Esophagus squamous epithelium (tissue), 5 donors: ENCODE data around the gene DPY30. TPM values are rescaled to one million over a fixed set of nuclear protein-coding genes. Genes with fewer than 3 reads are reported as not detected.

Experiments used
- DNase-seq: peaks from one replicate; lab custom pipeline; 2025; lab: John Stamatoyannopoulos, UW
- H3K27ac ChIP-seq, 4 donors: fragments of 200-600 bp; sonication (generic); one replicate each; pipeline ENCODE4 v1.5.1; 2016 to 2019; ENCODE audit warnings: mild to moderate bottlenecking in 1 of 4
- H3K27me3 ChIP-seq, 4 donors: fragments of 200-600 bp; sonication (generic); 1 replicate in 3 of 4; 2 replicates in 1 of 4; pipeline versions ENCODE4 v1.5.1 to v1.6.0; 2017 to 2021; ENCODE audit warnings: antibody characterized with exemption in 1 of 4
- H3K36me3 ChIP-seq, 3 donors: fragments of 200-600 bp; sonication (generic); one replicate each; pipeline ENCODE4 v1.5.1; 2016 to 2019
- H3K4me1 ChIP-seq, 3 donors: fragments of 200-600 bp; sonication (generic); one replicate each; pipeline ENCODE4 v1.5.1; 2017 to 2019
- H3K4me3 ChIP-seq, 4 donors: fragments of 200-600 bp; sonication (generic); 1 replicate in 3 of 4; 2 replicates in 1 of 4; pipeline ENCODE4 v1.5.1; 2016 to 2019; ENCODE audit warnings: mild to moderate bottlenecking in 2 of 4, moderate library complexity in 1 of 4
- H3K9me3 ChIP-seq, 3 donors: fragments of 200-600 bp; sonication (generic); one replicate each; pipeline ENCODE4 v1.5.1; 2016 to 2019
- CTCF ChIP-seq, 6 experiments: fragments of 450-650 bp in 4 of 6; fragments of 200-600 bp in 2 of 6; sonication (generic) in 2 of 6; IDR thresholded peaks; one replicate each; pipeline ENCODE4 v1.5.1; 2016 to 2019; ENCODE audit warnings: antibody characterized with exemption in 6 of 6, mild to moderate bottlenecking in 4 of 6, moderate library complexity in 4 of 6
- POLR2A ChIP-seq, 4 donors: fragments of 450-650 bp; IDR thresholded peaks; one replicate each; pipeline ENCODE4 v1.6.1; 2017; ENCODE audit warnings: antibody characterized with exemption in 4 of 4, mild to moderate bottlenecking in 4 of 4, moderate library complexity in 3 of 4
- WGBS, 2 donors: methylation state at CpG; one replicate each; pipeline ENCODE4 v1.1.5; 2018; 5-methylcytosine and 5-hydroxymethylcytosine counted together
- intact Hi-C: fragments of 100-400 bp; cut with DNase I; formaldehyde crosslinking; loops from one replicate; pipeline ENCODE4 v1.15.0; 2022
- total RNA-seq, 4 donors: library from RNA; depleted of rRNA; stranded (reverse); fragments of >200 nt; gene quantifications; one replicate each; pipeline ENCODE4 v1.1.0, GENCODE V29; 2016
- donor health status: DM: yes; HTN: yes; CAD: no.

The DPY30 gene
- total RNA-seq, 4 donors from 2014 or later: 53.0 to 58.2 (median 54.6) TPM

- no peak for DNase-seq
- H3K27ac ChIP-seq: no peak overlapping the region
- H3K36me3 ChIP-seq: no peaks in the 10 kb centered on the region
- no peak for TF ChIP-seq CTCF (IDR thresholded peaks at IDR 0.05)
- no peak for TF ChIP-seq POLR2A (IDR thresholded peaks at IDR 0.05)
- no peak overlapping the region for H3K4me3 ChIP-seq
- 75 to 90% methylated on average over 4 of the region's 4 CpGs for WGBS, 2 donors
- H3K27me3 ChIP-seq: no peaks in the 10 kb centered on the region
- H3K9me3 ChIP-seq: no peaks in the 10 kb centered on the region
- H3K4me1 ChIP-seq: peaks cover 0 to 49% (median 4%) of the 10 kb centered on the region in 3 donors
- intact Hi-C loops: no loop called here
Measured at GRCh38 chr2:31999438-31999837, 40.2 kb downstream of the DPY30 start.

- intact Hi-C loops: no loop called here
- no peaks in the 10 kb centered on the region for H3K36me3 ChIP-seq
- peaks cover 0 to 43% (median 2%) of the 10 kb centered on the region in 3 donors for H3K4me1 ChIP-seq
- 89 to 90% methylated on average over 3 to 4 of the region's 4 CpGs for WGBS, 2 donors
- DNase-seq: no peak
- no peaks in the 10 kb centered on the region for H3K27me3 ChIP-seq
- TF ChIP-seq CTCF (IDR thresholded peaks at IDR 0.05) (no peak), POLR2A (IDR thresholded peaks at IDR 0.05) (no peak)
- H3K9me3 ChIP-seq: no peaks in the 10 kb centered on the region
- H3K4me3 ChIP-seq: no peak overlapping the region
- no peak overlapping the region for H3K27ac ChIP-seq
Measured at GRCh38 chr2:31998731-31999383, 40.7 kb downstream of the DPY30 start.

GRCh38 chr2:31997653-31998052 lies 42.0 kb downstream of the DPY30 start:
- WGBS, 2 donors: 61 to 76% methylated on average over 3 of the region's 3 CpGs
- Histone ChIP-seq H3K36me3 (no peaks in the 10 kb centered on the region), H3K4me1 (peaks cover 0 to 31% (median 0%) of the 10 kb centered on the region in 3 donors), H3K4me3 (no peak overlapping the region), H3K27me3 (no peaks in the 10 kb centered on the region), H3K27ac (no peak overlapping the region), H3K9me3 (no peaks in the 10 kb centered on the region)
- intact Hi-C loops: no loop called here
- DNase-seq: no peak
- TF ChIP-seq POLR2A (IDR thresholded peaks at IDR 0.05) (no peak), CTCF (IDR thresholded peaks at IDR 0.05) (no peak)

- no peak overlapping the region for H3K27ac ChIP-seq
- TF ChIP-seq POLR2A (IDR thresholded peaks at IDR 0.05) (no peak), CTCF (IDR thresholded peaks at IDR 0.05) (no peak)
- H3K36me3 ChIP-seq: no peaks in the 10 kb centered on the region
- WGBS, 2 donors: 85 to 88% methylated on average over 6 of the region's 6 CpGs
- H3K27me3 ChIP-seq: no peaks in the 10 kb centered on the region
- DNase-seq: no peak
- H3K4me3 ChIP-seq: no peak overlapping the region
- peaks cover 0 to 24% (median 0%) of the 10 kb centered on the region in 3 donors for H3K4me1 ChIP-seq
- intact Hi-C loops: no loop called here
- no peaks in the 10 kb centered on the region for H3K9me3 ChIP-seq
Measured at GRCh38 chr2:31996571-31997150, 42.9 kb downstream of the DPY30 start.

- Histone ChIP-seq H3K4me3 (no peak overlapping the region), H3K9me3 (no peaks in the 10 kb centered on the region), H3K4me1 (peaks cover 0 to 9% (median 3%) of the 10 kb centered on the region in 3 donors), H3K36me3 (no peaks in the 10 kb centered on the region), H3K27ac (no peak overlapping the region), H3K27me3 (no peaks in the 10 kb centered on the region)
- TF ChIP-seq POLR2A (IDR thresholded peaks at IDR 0.05) (no peak), CTCF (IDR thresholded peaks at IDR 0.05) (no peak)
- intact Hi-C loops: no loop called here
- WGBS, 2 donors: 87% methylated on average over 4 of the region's 4 CpGs
- DNase-seq: no peak
Measured at GRCh38 chr2:31992934-31993333, 46.7 kb downstream of the DPY30 start.
